MCF 10A (cell line): ENCODE data around the gene ATP7B. TPM values are rescaled to one million over a fixed set of nuclear protein-coding genes. Genes with fewer than 3 reads are reported as not detected.

ENCODE experiments used
- BruUV-seq: library from RNA; stranded (reverse); fragments of 400-500 nt; replicated peaks from 2 replicates; lab custom pipeline; 2021; lab: Mats Ljungman, UMichigan
- CTCF ChIA-PET: fragments of 300-600 bp; sonication (Branson Sonifier 250); formaldehyde crosslinking; extraction: SDS; loops from one replicate; lab custom pipeline; 2021; ENCODE audit warnings: antibody characterized with exemption, inconsistent platforms; lab: Yijun Ruan, JAX
- POLR2A ChIA-PET: fragments of 300-600, 350-650 bp; sonication (Branson Sonifier 250); formaldehyde crosslinking; extraction: SDS; loops from one replicate; lab custom pipeline; 2020; ENCODE audit warnings: antibody characterized with exemption, inconsistent platforms; lab: Yijun Ruan, JAX
- DNase-seq: peaks from one replicate; pipeline ENCODE4 v3.0.0-alpha.2; 2018; ENCODE audit not compliant: unreplicated experiment
- H3K27ac Mint-ChIP-seq: one replicate; pipeline ENCODE4 v1.8.0; 2022; ENCODE audit warnings: mild to moderate bottlenecking, low read depth, mixed read lengths; ENCODE audit not compliant: unreplicated experiment
- H3K27me3 Mint-ChIP-seq: one replicate; pipeline ENCODE4 v1.8.0; 2022; ENCODE audit warnings: mixed read lengths; ENCODE audit not compliant: insufficient read depth, unreplicated experiment
- H3K36me3 Mint-ChIP-seq: one replicate; pipeline ENCODE4 v1.8.0; 2022; ENCODE audit warnings: mild to moderate bottlenecking, moderate library complexity, mixed read lengths; ENCODE audit not compliant: insufficient read depth, unreplicated experiment
- H3K4me1 Mint-ChIP-seq: one replicate; pipeline ENCODE4 v1.8.0; 2022; ENCODE audit warnings: mixed read lengths; ENCODE audit not compliant: insufficient read depth, unreplicated experiment
- H3K4me3 Mint-ChIP-seq: one replicate; pipeline ENCODE4 v1.8.0; 2022; ENCODE audit warnings: mild to moderate bottlenecking, moderate library complexity, mixed read lengths; ENCODE audit not compliant: unreplicated experiment
- H3K9me3 Mint-ChIP-seq: one replicate; pipeline ENCODE4 v1.8.0; 2022; ENCODE audit warnings: mixed read lengths; ENCODE audit not compliant: unreplicated experiment
- CTCF ChIP-seq: fragments of 200-600 bp; IDR thresholded peaks from one replicate; pipeline ENCODE4 v1.8.0; 2022; ENCODE audit warnings: antibody characterized with exemption, mild to moderate bottlenecking; ENCODE audit not compliant: unreplicated experiment
- intact Hi-C: fragments of 100-400 bp; cut with micrococcal nuclease; formaldehyde crosslinking; loops from 2 replicates; pipeline ENCODE4 v1.14.1; 2022
- total RNA-seq: library from RNA; stranded (reverse); gene quantifications from 2 replicates; pipeline ENCODE4 v1.2.3, GENCODE V29; 2022

The ATP7B gene
- total RNA-seq, 1 experiment from 2014 or later = 3.2 TPM

GRCh38 chr13:51935326-51936171 is 75.7 kb downstream of the ATP7B start:
- Mint-ChIP-seq H3K9me3 (no peaks in the 10 kb centered on the region), H3K4me1 (no peaks in the 10 kb centered on the region), H3K36me3 (peaks cover 10% of the 10 kb centered on the region), H3K4me3 (no peak overlapping the region), H3K27ac (no peak overlapping the region), H3K27me3 (no peaks in the 10 kb centered on the region)
- no TSS peak for BruUV-seq
- peak; percentile 29 for TF ChIP-seq CTCF
- POLR2A ChIA-PET = no interaction called here
- CTCF ChIA-PET = interaction anchor here (0.5 to 1.3 kb wide), 7 partner anchors 10 to 958 kb away, joined by 3 read pairs; no protein-coding TSS in a partner anchor
- DNase-seq = peak; percentile 50
- intact Hi-C loops = no loop called here

GRCh38 chr13:51934461-51935087 is 76.7 kb downstream of the ATP7B start:
- ChIA-PET CTCF (interaction anchor here (0.7 to 1.0 kb wide), 3 partner anchors 11 to 65 kb away, joined by 3 to 4 read pairs (median 3); no protein-coding TSS in a partner anchor), POLR2A (no interaction called here)
- no peak for DNase-seq
- Mint-ChIP-seq H3K27ac (no peak overlapping the region), H3K36me3 (peaks cover 10% of the 10 kb centered on the region), H3K27me3 (no peaks in the 10 kb centered on the region), H3K9me3 (no peaks in the 10 kb centered on the region), H3K4me3 (no peak overlapping the region), H3K4me1 (no peaks in the 10 kb centered on the region)
- intact Hi-C loops = no loop called here
- no TSS peak for BruUV-seq
- no peak for TF ChIP-seq CTCF

GRCh38 chr13:51933466-51934058 is 77.7 kb downstream of the ATP7B start:
- no TSS peak for BruUV-seq
- intact Hi-C loops = no loop called here
- Mint-ChIP-seq H3K36me3 (peaks cover 10% of the 10 kb centered on the region), H3K27me3 (no peaks in the 10 kb centered on the region), H3K9me3 (no peaks in the 10 kb centered on the region), H3K27ac (no peak overlapping the region), H3K4me1 (no peaks in the 10 kb centered on the region), H3K4me3 (no peak overlapping the region)
- ChIA-PET CTCF (no interaction called here), POLR2A (no interaction called here)
- no peak for DNase-seq
- TF ChIP-seq CTCF = no peak

- Mint-ChIP-seq H3K4me3 (no peak overlapping the region), H3K36me3 (peaks cover 10% of the 10 kb centered on the region), H3K27me3 (no peaks in the 10 kb centered on the region), H3K4me1 (no peaks in the 10 kb centered on the region), H3K9me3 (no peaks in the 10 kb centered on the region), H3K27ac (no peak overlapping the region)
- ChIA-PET POLR2A (no interaction called here), CTCF (interaction anchor here (0.6 kb wide), 1 partner anchor 13 kb away, joined by 3 read pairs; no protein-coding TSS in a partner anchor)
- no TSS peak for BruUV-seq
- intact Hi-C loops = no loop called here
- TF ChIP-seq CTCF = no peak
- DNase-seq = no peak
Observed at GRCh38 chr13:51932231-51932630, 79.0 kb downstream of the ATP7B start.
